Mesodermal cell (in vitro differentiated cells): ENCODE results near the gene MEMO1.

Source experiments
- H3K27ac ChIP-seq: 2 replicates; pipeline ENCODE4 v1.7.0; 2013; ENCODE audit warnings: mild to moderate bottlenecking, low read depth, low read length, moderate library complexity; ENCODE audit not compliant: severe bottlenecking
- H3K36me3 ChIP-seq: 2 replicates; pipeline ENCODE4 v1.7.1; 2013; ENCODE audit warnings: mild to moderate bottlenecking, low read length, moderate library complexity; ENCODE audit not compliant: control insufficient read depth, insufficient read depth
- H3K4me1 ChIP-seq: one replicate; pipeline ENCODE4 v1.7.1; 2013; ENCODE audit warnings: mild to moderate bottlenecking, low read length; ENCODE audit not compliant: insufficient read depth, control insufficient read depth, poor library complexity, severe bottlenecking
- H3K4me3 ChIP-seq: 2 replicates; pipeline ENCODE4 v1.7.0; 2013; ENCODE audit warnings: low read length, control low read depth, mild to moderate bottlenecking; ENCODE audit not compliant: insufficient read depth, poor library complexity, severe bottlenecking; ENCODE audit errors: extremely low read depth
- H3K9me3 ChIP-seq: 2 replicates; pipeline ENCODE4 v1.7.1; 2013; ENCODE audit warnings: mild to moderate bottlenecking, low read length, moderate library complexity; ENCODE audit not compliant: control insufficient read depth
- WGBS, 2 experiments: methylation state at CpG; one replicate each; pipeline ENCODE4 v1.1.5; 2013; ENCODE audit warnings: missing lambda C conversion rate in 2 of 2; ENCODE audit not compliant: insufficient coverage in 2 of 2; 5-methylcytosine and 5-hydroxymethylcytosine counted together

The MEMO1 gene

DNA sequence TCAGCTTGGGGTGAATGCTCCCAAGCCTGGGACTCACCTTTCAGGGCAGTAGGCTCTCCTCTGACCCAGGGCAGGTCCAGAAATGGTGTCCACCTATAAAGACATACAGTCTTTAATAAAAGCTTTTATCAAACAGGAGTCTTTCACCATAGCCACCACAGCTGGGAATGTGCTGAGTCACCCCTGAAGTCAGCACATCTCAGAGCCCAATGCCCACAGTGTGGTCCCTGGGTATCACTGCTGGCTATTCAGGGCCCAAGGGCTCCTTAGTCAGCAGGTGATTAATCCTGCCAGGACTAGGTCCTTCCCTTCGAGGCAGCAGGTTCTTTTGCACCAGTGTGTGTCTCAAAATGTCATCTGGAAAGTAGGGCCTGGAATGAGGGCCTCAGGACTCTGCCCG is 181.9 kb downstream of the MEMO1 start:
- Histone ChIP-seq H3K4me3 (no peak overlapping the region), H3K4me1 (no peaks in the 10 kb centered on the region), H3K36me3 (no peaks in the 10 kb centered on the region), H3K9me3 (peaks cover 16% of the 10 kb centered on the region), H3K27ac (no peak overlapping the region)
- 75% methylated on average over 2 of the region's 2 CpGs for WGBS, 2 experiments

DNA sequence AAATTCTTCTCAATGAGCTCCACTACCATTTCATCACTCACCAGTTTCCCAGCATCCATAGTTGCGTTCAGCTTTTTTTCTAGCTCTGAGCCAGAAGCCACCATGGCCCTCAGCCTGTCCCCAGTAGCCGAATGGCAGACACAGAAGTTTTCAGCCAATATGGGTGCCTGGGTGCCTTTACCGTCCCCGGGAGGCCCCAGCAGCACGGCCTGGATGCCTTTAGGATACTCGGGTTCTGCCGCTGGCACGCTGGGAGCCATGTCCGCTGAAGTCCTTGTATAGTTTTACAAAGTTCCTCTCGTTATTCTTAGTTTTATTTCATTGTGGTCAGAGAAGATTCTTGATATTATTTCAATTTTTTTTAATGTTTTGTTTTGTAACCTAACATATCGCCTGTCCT is 187.2 kb downstream of the MEMO1 start:
- no peaks in the 10 kb centered on the region for H3K36me3 ChIP-seq
- no peak overlapping the region for H3K27ac ChIP-seq
- WGBS, 2 experiments = 82 to 90% methylated on average over 6 to 7 of the region's 11 CpGs
- H3K9me3 ChIP-seq = peaks cover 9% of the 10 kb centered on the region
- H3K4me1 ChIP-seq = no peaks in the 10 kb centered on the region
- no peak overlapping the region for H3K4me3 ChIP-seq

DNA sequence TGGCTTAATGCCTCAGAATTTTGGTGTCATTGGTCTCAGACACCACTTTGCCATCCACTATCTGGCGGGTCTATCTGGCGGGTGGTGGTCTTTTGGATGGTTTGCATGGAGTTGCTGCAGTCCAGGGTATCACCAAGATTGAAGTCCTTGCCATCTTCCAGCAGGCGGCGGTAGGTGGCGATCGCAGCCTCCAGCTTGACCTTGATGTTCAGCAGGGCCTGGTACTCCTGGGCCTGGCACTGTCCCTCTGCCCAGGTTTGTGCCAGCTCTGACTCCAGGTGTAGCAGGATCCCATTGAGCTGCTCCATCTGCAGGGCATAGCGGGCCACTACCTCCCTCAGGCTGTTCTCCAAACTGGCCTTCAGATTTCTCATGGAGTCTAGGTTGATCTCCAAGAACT is 188.2 kb downstream of the MEMO1 start:
- H3K4me1 ChIP-seq = no peaks in the 10 kb centered on the region
- H3K27ac ChIP-seq = no peak overlapping the region
- no peaks in the 10 kb centered on the region for H3K9me3 ChIP-seq
- WGBS, 2 experiments = 93 to 98% methylated on average over 5 to 6 of the region's 7 CpGs
- H3K4me3 ChIP-seq = no peak overlapping the region
- no peaks in the 10 kb centered on the region for H3K36me3 ChIP-seq
